Measurements from ENCODE around the gene CROCC2.

CROCC2 gene

GRCh38 chr2:240966906-240967680 lies 61.0 kb downstream of the CROCC2 start:
- H3K4me3 ChIP-seq (ENCODE audit: low read depth, low read length), result no peak overlapping the region
- H3K36me3 ChIP-seq (ENCODE audit: control insufficient read depth in 2 of 2, insufficient read depth in 1 of 2, low read length in 2 of 2), result no peaks in the 10 kb centered on the region
- TF ChIP-seq ZNF341 (tag by site-specific recombination; IDR thresholded peaks at IDR 0.05; ENCODE audit: low read depth) (no peak), ZNF658 (tag by site-specific recombination; IDR thresholded peaks at IDR 0.05) (no peak), ZFP37 (tag by site-specific recombination; IDR thresholded peaks at IDR 0.05) (no peak), ZNF133 (tag by site-specific recombination; IDR thresholded peaks at IDR 0.05) (no peak), REPIN1 (tag by site-specific recombination; IDR thresholded peaks at IDR 0.05; ENCODE audit: low read depth) (no peak)
- H3K9me3 ChIP-seq (ENCODE audit: control insufficient read depth, insufficient read depth, low read depth, low read length), result no peaks in the 10 kb centered on the region
- ChIA-PET POLR2A (no interaction called here), CTCF (no interaction called here)
- H3K4me1 ChIP-seq (ENCODE audit: control insufficient read depth, insufficient read depth, low read length), result no peaks in the 10 kb centered on the region; the same call in 1 of the 2 replicates
- H3K27ac ChIP-seq (ENCODE audit: extremely low read depth, low read depth, low read length), result no peak overlapping the region

GRCh38 chr2:240967681-240968621 lies 61.8 kb downstream of the CROCC2 start:
- POLR2A ChIA-PET, result no interaction called here
- H3K4me3 ChIP-seq (ENCODE audit: low read depth, low read length), result no peak overlapping the region
- CTCF ChIA-PET, result no interaction called here

GRCh38 chr2:240968731-240969624 lies 62.8 kb downstream of the CROCC2 start:
- no peak overlapping the region for H3K4me3 ChIP-seq (ENCODE audit: low read depth, low read length)
- ChIA-PET CTCF (no interaction called here), POLR2A (no interaction called here)
- H3K4me1 ChIP-seq (ENCODE audit: control insufficient read depth, insufficient read depth, low read length), result no peaks in the 10 kb centered on the region
- H3K9me3 ChIP-seq (ENCODE audit: control insufficient read depth, insufficient read depth, low read depth, low read length), result no peaks in the 10 kb centered on the region
- no peaks in the 10 kb centered on the region for H3K36me3 ChIP-seq (ENCODE audit: control insufficient read depth in 2 of 2, insufficient read depth in 1 of 2, low read length in 2 of 2)
- no peak overlapping the region for H3K27ac ChIP-seq (ENCODE audit: extremely low read depth, low read depth, low read length)
- TF ChIP-seq ZNF530 (tag by site-specific recombination; IDR thresholded peaks at IDR 0.05; ENCODE audit: low read depth) (no peak), ZNF239 (tag by site-specific recombination; IDR thresholded peaks at IDR 0.05) (no peak), ZNF169 (tag by site-specific recombination; IDR thresholded peaks at IDR 0.05) (no peak), KLF9 (tag by site-specific recombination; IDR thresholded peaks at IDR 0.05; ENCODE audit: low read depth) (no peak), ZNF629 (tag by site-specific recombination; IDR thresholded peaks at IDR 0.05) (no peak), ZFHX2 (tag by site-specific recombination; conservative IDR thresholded peaks at IDR 0.05) (no peak), ZNF426 (tag by site-specific recombination; IDR thresholded peaks at IDR 0.05) (no peak), OSR2 (tag by site-specific recombination; IDR thresholded peaks at IDR 0.05) (no peak), ZNF670 (tag by site-specific recombination; IDR thresholded peaks at IDR 0.05; ENCODE audit: low read depth) (no peak), ZNF112 (tag by site-specific recombination; IDR thresholded peaks at IDR 0.05) (no peak)
- TF ChIP-seq, protein P1, sequence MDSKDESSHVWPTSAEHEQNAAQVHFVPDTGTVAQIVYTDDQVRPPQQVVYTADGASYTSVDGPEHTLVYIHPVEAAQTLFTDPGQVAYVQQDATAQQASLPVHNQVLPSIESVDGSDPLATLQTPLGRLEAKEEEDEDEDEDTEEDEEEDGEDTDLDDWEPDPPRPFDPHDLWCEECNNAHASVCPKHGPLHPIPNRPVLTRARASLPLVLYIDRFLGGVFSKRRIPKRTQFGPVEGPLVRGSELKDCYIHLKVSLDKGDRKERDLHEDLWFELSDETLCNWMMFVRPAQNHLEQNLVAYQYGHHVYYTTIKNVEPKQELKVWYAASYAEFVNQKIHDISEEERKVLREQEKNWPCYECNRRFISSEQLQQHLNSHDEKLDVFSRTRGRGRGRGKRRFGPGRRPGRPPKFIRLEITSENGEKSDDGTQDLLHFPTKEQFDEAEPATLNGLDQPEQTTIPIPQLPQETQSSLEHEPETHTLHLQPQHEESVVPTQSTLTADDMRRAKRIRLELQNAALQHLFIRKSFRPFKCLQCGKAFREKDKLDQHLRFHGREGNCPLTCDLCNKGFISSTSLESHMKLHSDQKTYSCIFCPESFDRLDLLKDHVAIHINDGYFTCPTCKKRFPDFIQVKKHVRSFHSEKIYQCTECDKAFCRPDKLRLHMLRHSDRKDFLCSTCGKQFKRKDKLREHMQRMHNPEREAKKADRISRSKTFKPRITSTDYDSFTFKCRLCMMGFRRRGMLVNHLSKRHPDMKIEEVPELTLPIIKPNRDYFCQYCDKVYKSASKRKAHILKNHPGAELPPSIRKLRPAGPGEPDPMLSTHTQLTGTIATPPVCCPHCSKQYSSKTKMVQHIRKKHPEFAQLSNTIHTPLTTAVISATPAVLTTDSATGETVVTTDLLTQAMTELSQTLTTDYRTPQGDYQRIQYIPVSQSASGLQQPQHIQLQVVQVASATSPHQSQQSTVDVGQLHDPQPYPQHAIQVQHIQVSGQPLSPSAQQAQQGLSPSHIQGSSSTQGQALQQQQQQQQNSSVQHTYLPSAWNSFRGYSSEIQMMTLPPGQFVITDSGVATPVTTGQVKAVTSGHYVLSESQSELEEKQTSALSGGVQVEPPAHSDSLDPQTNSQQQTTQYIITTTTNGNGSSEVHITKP (tag by site-specific recombination; IDR thresholded peaks at IDR 0.05), result no peak
- TF ChIP-seq, protein P2, sequence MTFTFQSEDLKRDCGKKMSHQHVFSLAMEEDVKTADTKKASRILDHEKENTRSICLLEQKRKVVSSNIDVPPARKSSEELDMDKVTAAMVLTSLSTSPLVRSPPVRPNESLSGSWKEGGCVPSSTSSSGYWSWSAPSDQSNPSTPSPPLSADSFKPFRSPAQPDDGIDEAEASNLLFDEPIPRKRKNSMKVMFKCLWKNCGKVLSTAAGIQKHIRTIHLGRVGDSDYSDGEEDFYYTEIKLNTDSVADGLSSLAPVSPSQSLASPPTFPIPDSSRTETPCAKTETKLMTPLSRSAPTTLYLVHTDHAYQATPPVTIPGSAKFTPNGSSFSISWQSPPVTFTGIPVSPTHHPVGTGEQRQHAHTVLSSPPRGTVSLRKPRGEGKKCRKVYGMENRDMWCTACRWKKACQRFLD (tag by site-specific recombination; IDR thresholded peaks at IDR 0.05), result no peak

More at GRCh38 chr2:240967681-240968621, 61.8 kb downstream of the CROCC2 start:
- TF ChIP-seq ZNF335 (tag by site-specific recombination; conservative IDR thresholded peaks at IDR 0.05) (no peak), KLF8 (tag by site-specific recombination; IDR thresholded peaks at IDR 0.05) (no peak), ZNF350 (tag by site-specific recombination; IDR thresholded peaks at IDR 0.05) (no peak), ZNF629 (tag by site-specific recombination; IDR thresholded peaks at IDR 0.05) (no peak), ZBTB8A (tag by site-specific recombination; IDR thresholded peaks at IDR 0.05) (no peak)
- TF ChIP-seq, protein P3, sequence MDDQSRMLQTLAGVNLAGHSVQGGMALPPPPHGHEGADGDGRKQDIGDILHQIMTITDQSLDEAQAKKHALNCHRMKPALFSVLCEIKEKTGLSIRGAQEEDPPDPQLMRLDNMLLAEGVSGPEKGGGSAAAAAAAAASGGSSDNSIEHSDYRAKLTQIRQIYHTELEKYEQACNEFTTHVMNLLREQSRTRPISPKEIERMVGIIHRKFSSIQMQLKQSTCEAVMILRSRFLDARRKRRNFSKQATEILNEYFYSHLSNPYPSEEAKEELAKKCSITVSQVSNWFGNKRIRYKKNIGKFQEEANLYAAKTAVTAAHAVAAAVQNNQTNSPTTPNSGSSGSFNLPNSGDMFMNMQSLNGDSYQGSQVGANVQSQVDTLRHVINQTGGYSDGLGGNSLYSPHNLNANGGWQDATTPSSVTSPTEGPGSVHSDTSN (CRISPR knock-in tag; IDR thresholded peaks at IDR 0.05), result no peak
- TF ChIP-seq, protein P4, sequence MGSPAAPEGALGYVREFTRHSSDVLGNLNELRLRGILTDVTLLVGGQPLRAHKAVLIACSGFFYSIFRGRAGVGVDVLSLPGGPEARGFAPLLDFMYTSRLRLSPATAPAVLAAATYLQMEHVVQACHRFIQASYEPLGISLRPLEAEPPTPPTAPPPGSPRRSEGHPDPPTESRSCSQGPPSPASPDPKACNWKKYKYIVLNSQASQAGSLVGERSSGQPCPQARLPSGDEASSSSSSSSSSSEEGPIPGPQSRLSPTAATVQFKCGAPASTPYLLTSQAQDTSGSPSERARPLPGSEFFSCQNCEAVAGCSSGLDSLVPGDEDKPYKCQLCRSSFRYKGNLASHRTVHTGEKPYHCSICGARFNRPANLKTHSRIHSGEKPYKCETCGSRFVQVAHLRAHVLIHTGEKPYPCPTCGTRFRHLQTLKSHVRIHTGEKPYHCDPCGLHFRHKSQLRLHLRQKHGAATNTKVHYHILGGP (tag by site-specific recombination; IDR thresholded peaks at IDR 0.05), result no peak
- Histone ChIP-seq H3K36me3 (ENCODE audit: control insufficient read depth in 2 of 2, insufficient read depth in 1 of 2, low read length in 2 of 2) (no peaks in the 10 kb centered on the region), H3K4me1 (ENCODE audit: control insufficient read depth, insufficient read depth, low read length) (no peaks in the 10 kb centered on the region), H3K9me3 (ENCODE audit: control insufficient read depth, insufficient read depth, low read depth, low read length) (no peaks in the 10 kb centered on the region), H3K27ac (ENCODE audit: extremely low read depth, low read depth, low read length) (no peak overlapping the region)
